Endodermal cell (in vitro differentiated cells): ENCODE results near the gene SPTA1. TPM values are rescaled to one million over a fixed set of nuclear protein-coding genes. Genes with fewer than 3 reads are reported as not detected.
A peak's percentile ranks its signal among the peaks of the same experiment; 100 is the strongest.

Source experiments
- DNase-seq: peaks from one replicate; pipeline ENCODE4 v3.0.0-alpha.2; 2017
- H3K27ac ChIP-seq: 2 replicates; pipeline ENCODE4 v1.5.1; 2013; ENCODE audit warnings: mild to moderate bottlenecking, low read depth, low read length, moderate library complexity
- H3K27me3 ChIP-seq: 2 replicates; pipeline ENCODE4 v1.6.1; 2013; ENCODE audit warnings: mild to moderate bottlenecking, low read length, moderate library complexity; ENCODE audit not compliant: insufficient read depth, control insufficient read depth, poor library complexity, severe bottlenecking
- H3K36me3 ChIP-seq: 2 replicates; pipeline ENCODE4 v1.7.0; 2013; ENCODE audit warnings: mild to moderate bottlenecking, low read length, moderate library complexity; ENCODE audit not compliant: control insufficient read depth, insufficient read depth
- H3K4me1 ChIP-seq: one replicate; pipeline ENCODE4 v1.7.0; 2013; ENCODE audit warnings: low read length; ENCODE audit not compliant: control insufficient read depth, insufficient read depth
- H3K4me3 ChIP-seq: 2 replicates; pipeline ENCODE4 v1.5.1; 2013; ENCODE audit warnings: mild to moderate bottlenecking, low read length, moderate library complexity
- H3K9ac ChIP-seq: 2 replicates; pipeline ENCODE4 v1.6.1; 2013; ENCODE audit warnings: mild to moderate bottlenecking, low read length, moderate library complexity; ENCODE audit not compliant: poor library complexity, severe bottlenecking; ENCODE audit errors: extremely low read depth
- H3K9me3 ChIP-seq: 2 replicates; pipeline ENCODE4 v1.6.1; 2013; ENCODE audit warnings: mild to moderate bottlenecking, low read length, moderate library complexity; ENCODE audit not compliant: control insufficient read depth
- H3K27ac Mint-ChIP-seq: 2 replicates; pipeline ENCODE4 v1.8.0; 2020; ENCODE audit warnings: mixed read lengths
- H3K27me3 Mint-ChIP-seq: 2 replicates; pipeline ENCODE4 v1.8.0; 2021; ENCODE audit warnings: mild to moderate bottlenecking, mixed read lengths; ENCODE audit not compliant: insufficient read depth
- H3K36me3 Mint-ChIP-seq: 2 replicates; pipeline ENCODE4 v1.8.0; 2020; ENCODE audit warnings: low read depth, mixed read lengths
- H3K4me1 Mint-ChIP-seq: 2 replicates; pipeline ENCODE4 v1.8.0; 2020; ENCODE audit warnings: mixed read lengths
- H3K4me3 Mint-ChIP-seq: 2 replicates; pipeline ENCODE4 v1.8.0; 2020; ENCODE audit warnings: mild to moderate bottlenecking, moderate library complexity, mixed read lengths
- H3K9me3 Mint-ChIP-seq: 2 replicates; pipeline ENCODE4 v1.8.0; 2020; ENCODE audit warnings: mild to moderate bottlenecking, mixed read lengths
- WGBS, 2 experiments: methylation state at CpG; one replicate each; pipeline versions ENCODE4 v1.1.5 to v1.1.7; 2013; ENCODE audit warnings: missing lambda C conversion rate in 2 of 2, mixed read lengths in 1 of 2; ENCODE audit not compliant: insufficient coverage in 1 of 2, insufficient read length in 1 of 2; 5-methylcytosine and 5-hydroxymethylcytosine counted together
- total RNA-seq, 2 donors: library from RNA; stranded (reverse); fragmentation: NEBNext Ultra II Directional in 1 of 2; extraction: Animal tissue kit (Norgen Biotek cat#: 25700) in 1 of 2; gene quantifications; 2 replicates in 1 of 2; 3 replicates in 1 of 2; pipeline ENCODE4 v1.2.1, GENCODE V29; 2021
- TF ChIP-seq, protein P1 (sequence below): fragments of 200-600 bp; sonication (generic); conservative IDR thresholded peaks from 2 replicates; pipeline ENCODE4 v1.5.0; 2021; ENCODE audit warnings: antibody characterized with exemption, mild to moderate bottlenecking

SPTA1 gene
- total RNA-seq, 2 donors from 2014 or later = not detected

GRCh38 chr1:158611916-158612315 is 74.6 kb downstream of the SPTA1 start:
- Mint-ChIP-seq H3K4me1 (peaks cover 2% of the 10 kb centered on the region), H3K27me3 (peaks cover 5% of the 10 kb centered on the region), H3K27ac (no peak overlapping the region), H3K9me3 (no peaks in the 10 kb centered on the region), H3K36me3 (no peaks in the 10 kb centered on the region), H3K4me3 (no peak overlapping the region)
- WGBS, 2 experiments = 88 to 92% methylated on average over 2 to 3 of the region's 3 CpGs
- TF ChIP-seq, protein P1, sequence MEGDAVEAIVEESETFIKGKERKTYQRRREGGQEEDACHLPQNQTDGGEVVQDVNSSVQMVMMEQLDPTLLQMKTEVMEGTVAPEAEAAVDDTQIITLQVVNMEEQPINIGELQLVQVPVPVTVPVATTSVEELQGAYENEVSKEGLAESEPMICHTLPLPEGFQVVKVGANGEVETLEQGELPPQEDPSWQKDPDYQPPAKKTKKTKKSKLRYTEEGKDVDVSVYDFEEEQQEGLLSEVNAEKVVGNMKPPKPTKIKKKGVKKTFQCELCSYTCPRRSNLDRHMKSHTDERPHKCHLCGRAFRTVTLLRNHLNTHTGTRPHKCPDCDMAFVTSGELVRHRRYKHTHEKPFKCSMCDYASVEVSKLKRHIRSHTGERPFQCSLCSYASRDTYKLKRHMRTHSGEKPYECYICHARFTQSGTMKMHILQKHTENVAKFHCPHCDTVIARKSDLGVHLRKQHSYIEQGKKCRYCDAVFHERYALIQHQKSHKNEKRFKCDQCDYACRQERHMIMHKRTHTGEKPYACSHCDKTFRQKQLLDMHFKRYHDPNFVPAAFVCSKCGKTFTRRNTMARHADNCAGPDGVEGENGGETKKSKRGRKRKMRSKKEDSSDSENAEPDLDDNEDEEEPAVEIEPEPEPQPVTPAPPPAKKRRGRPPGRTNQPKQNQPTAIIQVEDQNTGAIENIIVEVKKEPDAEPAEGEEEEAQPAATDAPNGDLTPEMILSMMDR = no peak
- Histone ChIP-seq H3K9me3 (no peaks in the 10 kb centered on the region), H3K4me3 (no peak overlapping the region), H3K4me1 (peaks cover 3% of the 10 kb centered on the region), H3K36me3 (no peaks in the 10 kb centered on the region), H3K27me3 (no peaks in the 10 kb centered on the region), H3K9ac (no peak overlapping the region), H3K27ac (no peak overlapping the region)
- DNase-seq = no peak

DNA sequence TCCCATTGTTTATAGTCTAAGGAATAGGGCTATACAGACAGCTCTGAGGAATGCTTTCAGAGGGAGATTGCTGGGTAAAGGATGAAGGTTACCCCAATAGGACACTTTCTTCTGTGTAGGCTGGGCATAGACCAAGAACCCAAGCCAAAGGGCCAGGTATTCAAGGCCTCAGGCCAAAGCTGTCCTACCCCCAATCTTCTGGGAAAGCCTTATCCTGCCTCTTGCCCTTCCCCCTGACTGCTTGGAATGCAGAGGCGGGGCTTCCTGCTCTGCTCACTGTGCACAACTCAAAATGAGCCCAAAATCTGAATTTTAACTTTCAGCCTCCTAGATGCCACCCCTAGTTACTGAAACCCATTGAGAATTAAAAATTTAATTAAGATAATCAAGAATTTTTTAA is 79.2 kb downstream of the SPTA1 start:
- 76 to 100% methylated on average over 1 of the region's 1 CpG for WGBS, 2 experiments
- Histone ChIP-seq H3K4me3 (no peak overlapping the region), H3K36me3 (no peaks in the 10 kb centered on the region), H3K9ac (no peak overlapping the region), H3K27me3 (no peaks in the 10 kb centered on the region), H3K4me1 (peaks cover 3% of the 10 kb centered on the region), H3K27ac (no peak overlapping the region), H3K9me3 (no peaks in the 10 kb centered on the region)
- TF ChIP-seq, protein P1 = no peak
- DNase-seq = peak; percentile 60
- Mint-ChIP-seq H3K4me1 (peaks cover 2% of the 10 kb centered on the region), H3K4me3 (no peak overlapping the region), H3K27ac (no peak overlapping the region), H3K9me3 (no peaks in the 10 kb centered on the region), H3K27me3 (peaks cover 2% of the 10 kb centered on the region), H3K36me3 (no peaks in the 10 kb centered on the region)

DNA sequence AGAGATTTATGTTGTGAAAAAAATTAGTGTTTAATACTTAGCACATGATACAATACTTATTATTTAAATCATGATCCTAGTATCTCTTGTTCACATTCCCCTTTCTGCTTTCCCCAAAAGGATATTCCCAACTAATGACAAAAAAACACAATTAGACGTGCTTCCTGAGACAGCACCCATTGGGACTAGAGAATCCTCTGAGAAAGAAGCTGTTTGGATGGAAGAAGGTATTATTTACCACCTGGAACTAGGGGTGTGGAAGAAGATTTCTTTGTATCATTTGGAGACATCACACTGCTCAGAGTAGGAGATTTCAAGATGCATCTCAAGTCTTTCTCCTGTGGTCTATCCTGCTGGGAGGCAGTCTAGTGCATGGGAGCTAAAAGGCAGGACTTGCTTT is 81.5 kb downstream of the SPTA1 start, which contains the start of gene OR10Z1:
Gene OR10Z1, plus strand, starts transcription at position 301 of the 400 bp plus-strand sequence. CDS start 1,171 bp downstream, outside the sequence.
- H3K9ac ChIP-seq = no peak within 1 kb of the TSS
- Mint-ChIP-seq H3K4me1 (peaks cover 2% of the 10 kb centered on the region), H3K27me3 (no peaks in the 10 kb centered on the region), H3K9me3 (no peaks in the 10 kb centered on the region), H3K4me3 (no peak within 1 kb of the TSS), H3K36me3 (no peaks in the 10 kb centered on the region), H3K27ac (no peak within 1 kb of the TSS)
- H3K9me3 ChIP-seq = no peaks in the 10 kb centered on the region
- H3K27ac ChIP-seq = no peak within 1 kb of the TSS
- H3K4me1 ChIP-seq = peaks cover 3% of the 10 kb centered on the region
- H3K27me3 ChIP-seq = no peaks in the 10 kb centered on the region
- no peaks in the 10 kb centered on the region for H3K36me3 ChIP-seq
- DNase-seq = no peak
- TF ChIP-seq, protein P1 = no peak
- 93% methylated on average over 1 of the region's 1 CpG; no CpG with 5 or more reads in 1 of the 2 experiments for WGBS, 2 experiments
- H3K4me3 ChIP-seq = no peak within 1 kb of the TSS
